Adrenal gland (tissue), 5 donors: Measurements from ENCODE around the gene C1orf94.

Experiments used
- POLR2A ChIP-seq, 2 donors: fragments of 450-650 bp; IDR thresholded peaks; one replicate each; pipeline ENCODE4 v1.6.1; 2017; ENCODE audit warnings: antibody characterized with exemption in 2 of 2, mild to moderate bottlenecking in 2 of 2, moderate library complexity in 1 of 2
- TF ChIP-seq, protein P1 (sequence below), 6 experiments: fragments of 450-650 bp in 4 of 6; fragments of 200-600 bp in 2 of 6; sonication (generic) in 1 of 6; IDR thresholded peaks; 1 replicate in 5 of 6; 2 replicates in 1 of 6; pipeline versions ENCODE4 v1.5.1 to v1.8.0; 2016 to 2021; ENCODE audit warnings: antibody characterized with exemption in 6 of 6, mild to moderate bottlenecking in 2 of 6, moderate library complexity in 1 of 6
- donor health status: DM: no; HTN: no; CAD: no.

DNA sequence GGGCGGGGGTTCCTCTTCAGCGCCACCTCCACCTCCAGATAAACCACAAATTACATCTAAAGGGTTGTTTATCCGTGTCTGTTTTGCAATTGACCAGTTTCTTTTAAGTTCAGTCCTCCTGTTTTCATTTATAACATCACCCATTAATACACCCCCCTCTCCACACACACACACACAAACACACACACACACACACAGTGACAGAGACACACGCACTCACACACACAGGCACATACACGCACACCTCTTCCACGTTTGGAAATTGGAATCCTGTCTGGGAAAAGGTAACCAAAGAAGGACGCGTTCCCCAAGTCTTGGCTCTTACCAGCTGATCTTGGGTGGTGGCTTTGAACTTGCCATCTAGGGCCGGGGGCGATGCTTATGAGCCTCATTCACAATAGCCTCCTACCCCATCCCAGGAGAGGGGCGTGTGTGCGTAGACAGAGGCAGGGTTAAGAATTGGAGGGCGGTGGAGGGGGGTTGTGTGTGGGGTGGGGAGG, 11.2 kb upstream of the C1orf94 start:
- TF ChIP-seq, protein P1, sequence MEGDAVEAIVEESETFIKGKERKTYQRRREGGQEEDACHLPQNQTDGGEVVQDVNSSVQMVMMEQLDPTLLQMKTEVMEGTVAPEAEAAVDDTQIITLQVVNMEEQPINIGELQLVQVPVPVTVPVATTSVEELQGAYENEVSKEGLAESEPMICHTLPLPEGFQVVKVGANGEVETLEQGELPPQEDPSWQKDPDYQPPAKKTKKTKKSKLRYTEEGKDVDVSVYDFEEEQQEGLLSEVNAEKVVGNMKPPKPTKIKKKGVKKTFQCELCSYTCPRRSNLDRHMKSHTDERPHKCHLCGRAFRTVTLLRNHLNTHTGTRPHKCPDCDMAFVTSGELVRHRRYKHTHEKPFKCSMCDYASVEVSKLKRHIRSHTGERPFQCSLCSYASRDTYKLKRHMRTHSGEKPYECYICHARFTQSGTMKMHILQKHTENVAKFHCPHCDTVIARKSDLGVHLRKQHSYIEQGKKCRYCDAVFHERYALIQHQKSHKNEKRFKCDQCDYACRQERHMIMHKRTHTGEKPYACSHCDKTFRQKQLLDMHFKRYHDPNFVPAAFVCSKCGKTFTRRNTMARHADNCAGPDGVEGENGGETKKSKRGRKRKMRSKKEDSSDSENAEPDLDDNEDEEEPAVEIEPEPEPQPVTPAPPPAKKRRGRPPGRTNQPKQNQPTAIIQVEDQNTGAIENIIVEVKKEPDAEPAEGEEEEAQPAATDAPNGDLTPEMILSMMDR (IDR thresholded peaks at IDR 0.05): no peak
- no peak for TF ChIP-seq POLR2A (IDR thresholded peaks at IDR 0.05)
